Neural crest cell (in vitro differentiated cells): ENCODE data around the gene JUN. TPM values are rescaled to one million over a fixed set of nuclear protein-coding genes. Genes with fewer than 3 reads are reported as not detected.
A peak's percentile ranks its signal among the peaks of the same experiment; 100 is the strongest.

ENCODE experiments used
- DNase-seq: peaks from one replicate; pipeline ENCODE4 v3.0.0; 2021; ENCODE audit warnings: low read depth, mixed read lengths, low spot score
- H3K27ac Mint-ChIP-seq: one replicate; pipeline ENCODE4 v1.8.0; 2021; ENCODE audit warnings: mild to moderate bottlenecking, mixed read lengths; ENCODE audit not compliant: unreplicated experiment
- H3K27me3 Mint-ChIP-seq: 2 replicates; pipeline ENCODE4 v1.8.0; 2021; ENCODE audit warnings: low read depth, mild to moderate bottlenecking, mixed read lengths
- H3K36me3 Mint-ChIP-seq: 2 replicates; pipeline ENCODE4 v1.8.0; 2021; ENCODE audit warnings: low read depth, mild to moderate bottlenecking, mixed read lengths
- H3K4me1 Mint-ChIP-seq: 2 replicates; pipeline ENCODE4 v1.8.0; 2021; ENCODE audit warnings: mixed read lengths
- H3K4me3 Mint-ChIP-seq: one replicate; pipeline ENCODE4 v1.8.0; 2021; ENCODE audit warnings: mild to moderate bottlenecking, mixed read lengths
- H3K9me3 Mint-ChIP-seq: 2 replicates; pipeline ENCODE4 v1.8.0; 2021; ENCODE audit warnings: mixed read lengths
- total RNA-seq: library from RNA; stranded (reverse); gene quantifications from 2 replicates; pipeline ENCODE4 v1.2.1, GENCODE V29; 2021
- TF ChIP-seq, protein P1 (sequence below): fragments of 200-600 bp; sonication (generic); conservative IDR thresholded peaks from 2 replicates; pipeline ENCODE4 v1.5.0; 2021; ENCODE audit warnings: antibody characterized with exemption, mild to moderate bottlenecking

The JUN gene
- total RNA-seq, 1 donor from 2014 or later, result 28.7 TPM

DNA sequence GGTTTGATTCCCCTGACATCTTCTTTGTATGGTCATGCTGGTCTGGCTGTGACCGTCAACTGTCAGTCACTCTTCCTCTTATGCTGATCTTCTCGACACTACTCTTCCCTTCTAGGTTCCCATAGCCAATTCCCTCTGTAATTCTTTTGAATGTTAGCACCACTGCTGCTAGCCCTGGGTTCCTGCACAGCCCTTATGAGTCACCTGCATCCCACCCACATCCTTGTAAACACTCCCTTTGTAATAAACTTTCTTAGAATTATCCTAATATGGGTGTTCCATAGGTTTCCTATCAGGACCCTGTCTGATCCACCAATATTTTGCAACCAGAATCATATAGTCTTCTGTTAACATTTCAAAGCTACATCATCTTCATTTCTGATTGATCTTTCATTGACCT lies 37.1 kb downstream of the JUN start:
- H3K27ac Mint-ChIP-seq, result no peak overlapping the region
- H3K27me3 Mint-ChIP-seq, result no peaks in the 10 kb centered on the region

DNA sequence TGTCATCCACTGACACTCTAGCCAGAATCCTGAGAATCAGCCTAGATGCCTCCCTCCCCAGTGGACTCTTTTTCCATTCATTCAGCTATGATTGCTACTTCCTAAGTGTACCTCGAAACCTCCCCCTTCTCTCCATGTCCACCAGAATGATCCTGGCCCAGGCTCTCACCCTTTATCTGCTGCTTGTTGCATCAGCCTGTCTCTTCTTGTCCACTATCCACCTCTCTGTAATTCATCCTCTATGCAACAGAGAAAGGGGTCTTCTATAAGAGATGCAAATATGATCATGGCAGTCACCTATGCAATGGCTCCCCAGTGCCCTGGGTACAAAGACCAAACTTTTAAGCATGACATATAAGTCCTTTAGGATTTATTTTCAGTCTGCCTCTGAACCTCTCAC lies 37.7 kb downstream of the JUN start:
- no peaks in the 10 kb centered on the region for H3K36me3 Mint-ChIP-seq
- H3K27me3 Mint-ChIP-seq, result no peaks in the 10 kb centered on the region
- H3K4me1 Mint-ChIP-seq, result peaks cover 11% of the 10 kb centered on the region
- no peaks in the 10 kb centered on the region for H3K9me3 Mint-ChIP-seq
- no peak for DNase-seq
- H3K4me3 Mint-ChIP-seq, result no peak overlapping the region
- H3K27ac Mint-ChIP-seq, result peak overlapping the region; percentile 29
- TF ChIP-seq, protein P1, sequence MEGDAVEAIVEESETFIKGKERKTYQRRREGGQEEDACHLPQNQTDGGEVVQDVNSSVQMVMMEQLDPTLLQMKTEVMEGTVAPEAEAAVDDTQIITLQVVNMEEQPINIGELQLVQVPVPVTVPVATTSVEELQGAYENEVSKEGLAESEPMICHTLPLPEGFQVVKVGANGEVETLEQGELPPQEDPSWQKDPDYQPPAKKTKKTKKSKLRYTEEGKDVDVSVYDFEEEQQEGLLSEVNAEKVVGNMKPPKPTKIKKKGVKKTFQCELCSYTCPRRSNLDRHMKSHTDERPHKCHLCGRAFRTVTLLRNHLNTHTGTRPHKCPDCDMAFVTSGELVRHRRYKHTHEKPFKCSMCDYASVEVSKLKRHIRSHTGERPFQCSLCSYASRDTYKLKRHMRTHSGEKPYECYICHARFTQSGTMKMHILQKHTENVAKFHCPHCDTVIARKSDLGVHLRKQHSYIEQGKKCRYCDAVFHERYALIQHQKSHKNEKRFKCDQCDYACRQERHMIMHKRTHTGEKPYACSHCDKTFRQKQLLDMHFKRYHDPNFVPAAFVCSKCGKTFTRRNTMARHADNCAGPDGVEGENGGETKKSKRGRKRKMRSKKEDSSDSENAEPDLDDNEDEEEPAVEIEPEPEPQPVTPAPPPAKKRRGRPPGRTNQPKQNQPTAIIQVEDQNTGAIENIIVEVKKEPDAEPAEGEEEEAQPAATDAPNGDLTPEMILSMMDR, result no peak

More for the DNA sequence above, 37.1 kb downstream of the JUN start:
- TF ChIP-seq, protein P1, result no peak
- Mint-ChIP-seq H3K9me3 (no peaks in the 10 kb centered on the region), H3K4me1 (peaks cover 11% of the 10 kb centered on the region), H3K4me3 (no peak overlapping the region), H3K36me3 (no peaks in the 10 kb centered on the region)
- no peak for DNase-seq

DNA sequence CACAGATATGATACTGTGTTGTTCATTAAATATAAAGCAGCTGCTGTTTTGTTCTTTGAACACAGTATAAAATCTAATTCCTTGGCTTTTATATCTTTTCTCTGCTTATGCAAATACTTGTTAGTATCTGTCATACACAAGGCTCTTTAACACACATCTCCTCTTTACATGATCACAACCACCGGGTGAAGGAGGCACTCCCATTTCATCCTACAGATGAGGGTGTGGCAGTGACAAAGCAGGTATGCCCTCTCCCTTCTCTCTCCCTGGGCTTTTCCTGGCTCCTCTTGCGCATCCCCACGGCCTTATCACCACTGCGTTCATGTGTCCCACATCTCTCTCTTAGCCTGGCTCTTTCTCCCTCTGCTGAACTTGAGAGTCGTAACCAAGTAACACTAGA lies 38.2 kb downstream of the JUN start:
- H3K27me3 Mint-ChIP-seq, result no peaks in the 10 kb centered on the region
- no peak for DNase-seq
- TF ChIP-seq, protein P1, result no peak
- no peaks in the 10 kb centered on the region for H3K36me3 Mint-ChIP-seq
- peaks cover 11% of the 10 kb centered on the region for H3K4me1 Mint-ChIP-seq
- no peaks in the 10 kb centered on the region for H3K9me3 Mint-ChIP-seq
- no peak overlapping the region for H3K4me3 Mint-ChIP-seq
- no peak overlapping the region for H3K27ac Mint-ChIP-seq

DNA sequence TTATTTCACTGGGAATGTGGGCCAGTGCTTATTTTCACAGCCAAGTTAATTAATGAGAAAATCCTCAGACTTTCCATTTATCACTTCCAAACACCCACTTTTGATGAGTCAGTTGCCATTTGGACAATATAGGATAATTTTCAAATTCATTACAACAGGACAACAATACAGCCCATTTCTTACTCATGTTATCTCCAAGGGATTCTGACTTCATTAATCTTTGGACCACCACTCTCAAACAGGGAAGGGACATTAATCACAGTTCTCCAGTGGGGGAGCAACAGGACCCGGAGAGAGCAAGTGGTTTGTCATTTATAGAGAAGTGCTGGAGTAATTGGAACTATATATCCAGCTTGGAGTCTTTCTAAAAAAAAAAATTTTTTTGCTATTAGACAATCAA lies 38.7 kb downstream of the JUN start:
- DNase-seq, result no peak
- Mint-ChIP-seq H3K4me3 (no peak overlapping the region), H3K9me3 (no peaks in the 10 kb centered on the region), H3K27ac (no peak overlapping the region), H3K4me1 (peaks cover 12% of the 10 kb centered on the region), H3K36me3 (no peaks in the 10 kb centered on the region), H3K27me3 (no peaks in the 10 kb centered on the region)
- TF ChIP-seq, protein P1, result no peak

DNA sequence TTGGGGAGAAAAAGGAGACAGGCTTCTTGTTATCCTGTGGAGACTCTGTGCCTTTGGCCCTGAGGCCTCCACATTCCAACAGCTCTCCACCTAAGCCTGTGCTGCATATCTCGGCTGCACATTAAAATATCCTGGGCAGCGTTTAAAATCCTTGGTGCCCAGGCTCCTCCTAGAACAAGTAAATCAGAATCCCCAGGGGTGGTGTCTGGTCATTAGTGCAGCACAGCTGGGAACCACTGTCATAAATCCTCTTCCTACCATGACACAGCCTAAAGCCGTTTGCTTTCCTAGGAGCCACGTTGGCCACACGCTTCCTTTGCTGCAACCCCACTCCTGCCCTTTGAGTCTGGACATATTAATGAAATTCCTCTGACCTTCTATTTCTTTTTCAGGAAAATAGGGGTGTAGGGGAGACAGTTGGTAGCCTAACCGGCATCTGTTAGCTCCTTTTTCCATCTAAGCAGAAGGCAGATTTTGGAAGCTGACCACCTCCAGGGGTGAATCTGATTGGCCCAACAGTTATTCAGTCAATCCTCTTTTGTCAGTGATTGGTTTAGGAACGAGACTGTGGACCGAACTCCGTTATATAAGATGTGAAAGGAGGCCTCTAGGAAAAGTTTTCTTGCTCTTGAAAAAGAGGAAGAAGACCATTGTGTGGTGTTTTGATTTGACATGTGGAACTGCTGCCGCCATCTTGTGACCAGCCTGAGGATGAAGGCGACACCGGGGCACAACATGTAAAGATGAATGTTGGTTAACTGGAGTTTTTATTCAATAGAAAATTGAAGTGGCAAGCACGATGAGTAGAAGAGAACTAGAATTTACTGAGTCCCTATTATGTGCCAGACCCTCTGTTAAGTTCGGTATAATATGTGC lies 41.9 kb downstream of the JUN start:
- Mint-ChIP-seq H3K4me1 (peaks cover 5% of the 10 kb centered on the region), H3K4me3 (no peak overlapping the region), H3K36me3 (no peaks in the 10 kb centered on the region), H3K9me3 (no peaks in the 10 kb centered on the region), H3K27me3 (no peaks in the 10 kb centered on the region), H3K27ac (no peak overlapping the region)
- TF ChIP-seq, protein P1, result no peak
- DNase-seq, result no peak
